Fibroblast of mammary gland (primary cell): ENCODE measurements around the gene KDM3B.
"Not testable (repeated sequence)": the region's sequence is repeated elsewhere in the genome, so short reads cannot be mapped to it uniquely, and the experiment has no call there.

Experiments used
- DNase-seq: peaks from one replicate; pipeline ENCODE4 v3.0.0-alpha.2; 2010; ENCODE audit warnings: low read depth
- H3K4me3 ChIP-seq: 2 replicates; pipeline ENCODE4 v1.5.1; 2011; ENCODE audit warnings: low read depth, mild to moderate bottlenecking, low read length, moderate library complexity; ENCODE audit not compliant: control insufficient read depth
- TF ChIP-seq, protein P1 (sequence below): conservative IDR thresholded peaks from 2 replicates; pipeline ENCODE4 v1.5.1; 2011; ENCODE audit warnings: low read depth, low read length, inconsistent platforms; ENCODE audit not compliant: control insufficient read depth, insufficient read depth

Gene KDM3B, protein sequence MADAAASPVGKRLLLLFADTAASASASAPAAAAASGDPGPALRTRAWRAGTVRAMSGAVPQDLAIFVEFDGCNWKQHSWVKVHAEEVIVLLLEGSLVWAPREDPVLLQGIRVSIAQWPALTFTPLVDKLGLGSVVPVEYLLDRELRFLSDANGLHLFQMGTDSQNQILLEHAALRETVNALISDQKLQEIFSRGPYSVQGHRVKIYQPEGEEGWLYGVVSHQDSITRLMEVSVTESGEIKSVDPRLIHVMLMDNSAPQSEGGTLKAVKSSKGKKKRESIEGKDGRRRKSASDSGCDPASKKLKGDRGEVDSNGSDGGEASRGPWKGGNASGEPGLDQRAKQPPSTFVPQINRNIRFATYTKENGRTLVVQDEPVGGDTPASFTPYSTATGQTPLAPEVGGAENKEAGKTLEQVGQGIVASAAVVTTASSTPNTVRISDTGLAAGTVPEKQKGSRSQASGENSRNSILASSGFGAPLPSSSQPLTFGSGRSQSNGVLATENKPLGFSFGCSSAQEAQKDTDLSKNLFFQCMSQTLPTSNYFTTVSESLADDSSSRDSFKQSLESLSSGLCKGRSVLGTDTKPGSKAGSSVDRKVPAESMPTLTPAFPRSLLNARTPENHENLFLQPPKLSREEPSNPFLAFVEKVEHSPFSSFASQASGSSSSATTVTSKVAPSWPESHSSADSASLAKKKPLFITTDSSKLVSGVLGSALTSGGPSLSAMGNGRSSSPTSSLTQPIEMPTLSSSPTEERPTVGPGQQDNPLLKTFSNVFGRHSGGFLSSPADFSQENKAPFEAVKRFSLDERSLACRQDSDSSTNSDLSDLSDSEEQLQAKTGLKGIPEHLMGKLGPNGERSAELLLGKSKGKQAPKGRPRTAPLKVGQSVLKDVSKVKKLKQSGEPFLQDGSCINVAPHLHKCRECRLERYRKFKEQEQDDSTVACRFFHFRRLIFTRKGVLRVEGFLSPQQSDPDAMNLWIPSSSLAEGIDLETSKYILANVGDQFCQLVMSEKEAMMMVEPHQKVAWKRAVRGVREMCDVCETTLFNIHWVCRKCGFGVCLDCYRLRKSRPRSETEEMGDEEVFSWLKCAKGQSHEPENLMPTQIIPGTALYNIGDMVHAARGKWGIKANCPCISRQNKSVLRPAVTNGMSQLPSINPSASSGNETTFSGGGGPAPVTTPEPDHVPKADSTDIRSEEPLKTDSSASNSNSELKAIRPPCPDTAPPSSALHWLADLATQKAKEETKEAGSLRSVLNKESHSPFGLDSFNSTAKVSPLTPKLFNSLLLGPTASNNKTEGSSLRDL (N-terminal part only)

DNA sequence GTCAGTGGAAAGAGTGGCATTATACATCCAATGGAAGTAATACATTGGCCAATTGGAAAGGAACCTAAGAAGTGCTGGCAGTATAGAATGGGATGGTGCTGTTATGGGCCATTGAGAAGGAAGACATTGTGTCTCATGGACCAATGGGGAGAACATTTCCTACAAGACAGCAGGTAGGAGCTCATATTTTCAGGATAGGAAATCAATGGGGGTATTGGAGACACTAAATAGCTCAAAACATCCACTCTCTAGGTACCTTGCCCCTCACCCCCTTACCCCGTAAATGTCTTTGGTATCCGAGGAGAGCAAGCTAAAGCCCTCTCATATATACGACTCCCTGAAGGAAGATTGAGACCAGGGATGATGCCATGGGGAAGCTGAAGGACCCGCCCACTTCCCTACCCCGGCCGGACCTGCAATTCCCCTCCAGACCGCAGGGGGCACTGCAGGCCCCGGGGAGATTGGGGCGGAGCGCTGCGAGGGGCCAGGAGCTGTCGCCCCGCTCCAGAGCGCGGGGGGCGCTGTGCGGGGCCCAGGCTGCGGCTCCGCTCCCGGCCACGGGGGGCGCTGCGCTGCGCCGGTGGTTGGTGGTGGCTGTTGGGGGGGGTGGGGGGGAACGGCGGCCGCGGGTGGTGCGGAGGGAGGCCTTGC is at the start of gene KDM3B:
Gene KDM3B (plus strand): TSS at position 615 of the 651 bp plus-strand sequence. CDS start 111 bp downstream, outside the sequence.
- TF ChIP-seq, protein P1, sequence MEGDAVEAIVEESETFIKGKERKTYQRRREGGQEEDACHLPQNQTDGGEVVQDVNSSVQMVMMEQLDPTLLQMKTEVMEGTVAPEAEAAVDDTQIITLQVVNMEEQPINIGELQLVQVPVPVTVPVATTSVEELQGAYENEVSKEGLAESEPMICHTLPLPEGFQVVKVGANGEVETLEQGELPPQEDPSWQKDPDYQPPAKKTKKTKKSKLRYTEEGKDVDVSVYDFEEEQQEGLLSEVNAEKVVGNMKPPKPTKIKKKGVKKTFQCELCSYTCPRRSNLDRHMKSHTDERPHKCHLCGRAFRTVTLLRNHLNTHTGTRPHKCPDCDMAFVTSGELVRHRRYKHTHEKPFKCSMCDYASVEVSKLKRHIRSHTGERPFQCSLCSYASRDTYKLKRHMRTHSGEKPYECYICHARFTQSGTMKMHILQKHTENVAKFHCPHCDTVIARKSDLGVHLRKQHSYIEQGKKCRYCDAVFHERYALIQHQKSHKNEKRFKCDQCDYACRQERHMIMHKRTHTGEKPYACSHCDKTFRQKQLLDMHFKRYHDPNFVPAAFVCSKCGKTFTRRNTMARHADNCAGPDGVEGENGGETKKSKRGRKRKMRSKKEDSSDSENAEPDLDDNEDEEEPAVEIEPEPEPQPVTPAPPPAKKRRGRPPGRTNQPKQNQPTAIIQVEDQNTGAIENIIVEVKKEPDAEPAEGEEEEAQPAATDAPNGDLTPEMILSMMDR: peak; percentile 87
- peak; percentile 84 for DNase-seq
- peak within 1 kb of the TSS; percentile 84 for H3K4me3 ChIP-seq

DNA sequence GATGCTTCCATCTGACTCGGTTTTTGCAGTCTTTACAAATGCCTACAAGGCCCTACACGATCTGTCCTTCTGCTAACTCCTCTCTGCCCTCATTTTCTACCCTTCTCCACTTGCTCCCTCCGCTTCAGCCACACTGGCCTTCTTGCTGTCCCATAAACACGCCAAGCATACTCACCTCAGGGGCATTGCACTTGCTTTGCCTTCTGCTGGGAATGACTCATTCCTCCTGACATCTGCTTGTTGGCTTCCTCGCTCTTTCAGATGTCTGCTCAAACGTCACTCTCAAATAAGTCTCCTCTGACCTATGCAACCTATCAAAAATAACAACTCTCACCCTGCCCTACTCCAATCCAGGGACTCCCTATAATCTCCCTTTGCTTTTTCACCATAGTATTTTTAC is 49.1 kb upstream of the KDM3B start:
- peak; percentile 58 for DNase-seq
- H3K4me3 ChIP-seq: no peak overlapping the region

DNA sequence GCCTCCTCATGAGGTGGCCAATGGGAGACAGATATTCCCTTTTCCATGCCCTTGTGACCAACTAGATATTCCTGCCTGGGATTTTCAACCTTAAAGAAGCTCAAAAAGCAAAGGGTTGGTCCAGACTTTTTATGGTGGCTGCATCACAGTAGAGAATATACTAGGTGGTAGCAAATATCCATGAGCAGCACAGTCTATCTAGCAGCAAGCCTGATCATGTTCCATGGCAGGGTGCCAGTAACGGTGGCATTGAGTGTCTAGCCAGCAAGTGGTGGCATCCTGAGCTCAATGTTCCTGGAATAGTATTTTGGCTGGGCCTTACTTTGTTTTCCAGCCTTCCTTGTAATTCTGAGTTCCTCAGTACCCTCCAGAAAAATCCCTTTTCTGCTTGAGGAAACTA is 46.7 kb upstream of the KDM3B start:
- DNase-seq: no peak
- H3K4me3 ChIP-seq: no peak overlapping the region
- TF ChIP-seq, protein P1: no peak

More for the DNA sequence above, 49.1 kb upstream of the KDM3B start:
- TF ChIP-seq, protein P1: no peak

DNA sequence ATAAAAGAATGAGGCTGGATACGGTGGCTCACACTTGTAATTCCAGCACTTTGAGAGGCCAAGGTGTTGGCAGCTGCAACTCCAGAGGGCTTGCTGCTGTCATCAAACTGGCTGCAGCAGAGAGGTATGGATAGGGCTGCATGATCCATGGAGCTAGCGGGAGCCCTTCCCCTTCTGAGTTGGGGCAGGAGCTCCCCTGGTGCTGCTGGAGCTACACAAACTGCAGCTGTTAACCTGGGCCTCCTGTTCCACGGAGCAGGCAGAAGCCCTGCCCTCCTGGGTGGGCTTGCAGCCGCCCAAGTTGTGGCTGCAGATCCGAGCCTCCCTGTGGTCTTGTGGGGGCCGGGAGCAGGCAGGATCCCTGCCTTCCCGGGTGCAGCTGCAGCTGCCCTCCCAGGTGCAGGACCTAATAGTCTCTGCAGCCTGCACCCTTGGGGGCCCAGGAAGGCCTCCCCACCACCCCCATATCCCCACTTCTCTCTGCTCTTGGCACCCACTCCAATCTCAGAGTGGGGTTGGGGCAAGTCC is 36.7 kb upstream of the KDM3B start:
- H3K4me3 ChIP-seq: no peak overlapping the region
- no peak for DNase-seq
- TF ChIP-seq, protein P1: no peak

DNA sequence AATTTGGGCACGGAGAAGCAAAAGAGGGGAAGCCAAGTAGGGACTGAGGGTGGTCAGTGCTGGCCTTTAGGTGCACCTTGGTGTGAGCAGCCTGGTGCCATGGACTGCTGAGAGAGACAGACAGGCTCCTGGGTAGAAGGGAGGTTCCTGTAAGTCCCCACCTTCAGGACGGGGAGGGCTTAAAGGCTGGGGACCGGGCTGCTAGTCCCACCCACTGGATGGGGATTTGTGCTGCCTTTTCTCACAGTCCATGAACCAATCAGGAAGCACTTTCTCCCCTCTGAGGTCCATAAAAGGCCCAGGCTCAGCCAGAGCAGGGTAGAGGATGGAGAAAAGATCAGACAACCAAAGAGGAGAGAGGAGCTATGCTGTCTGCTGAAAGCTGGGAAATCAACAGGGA is 36.1 kb upstream of the KDM3B start:
- H3K4me3 ChIP-seq: no peak overlapping the region
- TF ChIP-seq, protein P1: no peak
- no peak for DNase-seq

DNA sequence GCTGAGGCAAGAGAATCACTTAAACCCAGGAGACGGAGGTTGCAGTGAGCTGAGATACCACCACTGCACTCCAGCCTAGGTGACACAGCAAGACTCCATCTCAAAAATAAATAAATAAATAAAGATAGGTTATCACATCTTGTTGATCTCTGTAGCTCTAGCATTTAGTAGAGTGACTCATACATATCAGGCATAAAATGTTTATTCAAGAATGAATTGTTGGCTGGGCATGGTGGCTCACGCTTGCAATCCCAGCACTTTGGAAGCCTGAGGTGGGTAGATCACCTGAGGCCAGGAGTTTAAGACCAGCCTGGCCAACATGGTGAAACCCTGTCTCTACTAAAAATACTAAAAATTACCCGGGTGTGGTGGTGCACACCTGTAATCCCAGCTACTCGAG is 34.3 kb upstream of the KDM3B start:
- H3K4me3 ChIP-seq, DNase-seq: not testable (repeated sequence)
